ENCODE results near the gene TCEAL4.

The TCEAL4 gene

DNA sequence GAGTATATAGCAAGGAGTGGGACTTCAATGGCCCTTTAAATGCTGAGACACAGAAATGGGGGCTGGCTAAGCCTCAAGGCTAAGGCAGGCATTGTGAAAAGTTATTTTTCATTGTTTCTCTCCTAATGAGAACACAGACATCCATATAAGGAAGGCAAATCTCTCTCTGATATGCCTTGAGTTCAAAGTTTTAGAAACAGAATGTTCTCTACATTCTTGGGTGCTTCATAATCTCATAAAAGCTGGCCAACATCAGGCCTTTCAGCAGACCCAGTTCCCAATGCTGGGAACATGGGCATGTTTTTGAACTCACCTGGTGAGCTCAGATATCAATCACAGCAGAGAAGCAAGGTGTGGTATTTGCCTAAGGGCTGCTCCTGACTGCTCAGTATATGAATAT is 46.6 kb upstream of the TCEAL4 start:
- Histone ChIP-seq H3K4me3 (IDR thresholded peaks at IDR 0.05; ENCODE audit: insufficient read depth, low read depth, low read length) (no peak overlapping the region), H3K4me1 (ENCODE audit: low read depth, poor library complexity, severe bottlenecking) (no peaks in the 10 kb centered on the region), H3K27me3 (ENCODE audit: insufficient read depth, low read depth) (no peaks in the 10 kb centered on the region), H3K4me2 (no peak overlapping the region), H2AFZ (ENCODE audit: low read depth) (no peak overlapping the region), H3K79me2 (ENCODE audit: insufficient read depth, low read depth) (no peaks in the 10 kb centered on the region), H4K20me1 (ENCODE audit: insufficient read depth) (no peaks in the 10 kb centered on the region), H3K9ac (no peak overlapping the region), H3K27ac (no peak overlapping the region), H3K36me3 (ENCODE audit: insufficient read depth) (no peaks in the 10 kb centered on the region)
- no peak for TF ChIP-seq CTCF (conservative IDR thresholded peaks at IDR 0.05; ENCODE audit: low read depth, low read length)

GRCh38 chrX:103539695-103540094 is 45.6 kb upstream of the TCEAL4 start:
- Histone ChIP-seq H3K9ac (no peak overlapping the region), H3K27me3 (ENCODE audit: insufficient read depth, low read depth) (no peaks in the 10 kb centered on the region), H4K20me1 (ENCODE audit: insufficient read depth) (no peaks in the 10 kb centered on the region), H3K27ac (no peak overlapping the region), H2AFZ (ENCODE audit: low read depth) (no peak overlapping the region), H3K79me2 (ENCODE audit: insufficient read depth, low read depth) (no peaks in the 10 kb centered on the region), H3K4me2 (no peak overlapping the region), H3K4me1 (ENCODE audit: low read depth, poor library complexity, severe bottlenecking) (no peaks in the 10 kb centered on the region), H3K4me3 (IDR thresholded peaks at IDR 0.05; ENCODE audit: insufficient read depth, low read depth, low read length) (no peak overlapping the region), H3K36me3 (ENCODE audit: insufficient read depth) (no peaks in the 10 kb centered on the region)
- TF ChIP-seq CTCF (conservative IDR thresholded peaks at IDR 0.05; ENCODE audit: low read depth, low read length) = no peak

- Histone ChIP-seq H3K4me3 (IDR thresholded peaks at IDR 0.05; ENCODE audit: insufficient read depth, low read depth, low read length) (no peak overlapping the region), H3K4me1 (ENCODE audit: low read depth, poor library complexity, severe bottlenecking) (no peaks in the 10 kb centered on the region), H3K27me3 (ENCODE audit: insufficient read depth, low read depth) (no peaks in the 10 kb centered on the region), H3K36me3 (ENCODE audit: insufficient read depth) (no peaks in the 10 kb centered on the region), H3K9ac (no peak overlapping the region), H3K27ac (no peak overlapping the region), H2AFZ (ENCODE audit: low read depth) (no peak overlapping the region), H3K4me2 (no peak overlapping the region), H3K79me2 (ENCODE audit: insufficient read depth, low read depth) (no peaks in the 10 kb centered on the region), H4K20me1 (ENCODE audit: insufficient read depth) (no peaks in the 10 kb centered on the region)
- TF ChIP-seq CTCF (conservative IDR thresholded peaks at IDR 0.05; ENCODE audit: low read depth, low read length) = no peak
Observed at GRCh38 chrX:103540145-103540544, 45.2 kb upstream of the TCEAL4 start.

GRCh38 chrX:103549916-103550315 is 35.4 kb upstream of the TCEAL4 start:
- no peak overlapping the region for H2AFZ ChIP-seq (ENCODE audit: low read depth)
- no peaks in the 10 kb centered on the region for H3K4me1 ChIP-seq (ENCODE audit: low read depth, poor library complexity, severe bottlenecking)
- H4K20me1 ChIP-seq (ENCODE audit: insufficient read depth) = no peaks in the 10 kb centered on the region
- no peak for TF ChIP-seq CTCF (conservative IDR thresholded peaks at IDR 0.05; ENCODE audit: low read depth, low read length)
- H3K79me2 ChIP-seq (ENCODE audit: insufficient read depth, low read depth) = no peaks in the 10 kb centered on the region
- H3K9ac ChIP-seq = no peak overlapping the region
- no peak overlapping the region for H3K4me2 ChIP-seq
- H3K27ac ChIP-seq = no peak overlapping the region
- no peaks in the 10 kb centered on the region for H3K36me3 ChIP-seq (ENCODE audit: insufficient read depth)
- no peaks in the 10 kb centered on the region for H3K27me3 ChIP-seq (ENCODE audit: insufficient read depth, low read depth)
- H3K4me3 ChIP-seq (IDR thresholded peaks at IDR 0.05; ENCODE audit: insufficient read depth, low read depth, low read length) = no peak overlapping the region

Data from KMS-11 (cell line).